GM18508 (cell line): ENCODE data around the gene IDUA.

Experiments
- ATAC-seq: cut with Tn5 transposase; IDR thresholded peaks from one replicate; pipeline ENCODE4 v1.9.1; 2021; ENCODE audit warnings: moderate number of reproducible peaks; ENCODE audit not compliant: insufficient read depth, unreplicated experiment

IDUA gene

GRCh38 chr4:1013225-1014073 lies 26.6 kb downstream of the IDUA start:
- ATAC-seq = no peak

- no peak for ATAC-seq
Measured at GRCh38 chr4:1014291-1015167, 27.7 kb downstream of the IDUA start.

GRCh38 chr4:1015179-1015578 lies 28.3 kb downstream of the IDUA start:
- ATAC-seq = no peak

GRCh38 chr4:1015746-1016145 lies 28.9 kb downstream of the IDUA start:
- ATAC-seq = no peak

- no peak for ATAC-seq
Measured at GRCh38 chr4:1017211-1017610, 30.4 kb downstream of the IDUA start.

- ATAC-seq = no peak
Measured at GRCh38 chr4:1017706-1018105, 30.9 kb downstream of the IDUA start.

GRCh38 chr4:1018147-1019020 lies 31.5 kb downstream of the IDUA start:
- ATAC-seq = no peak

GRCh38 chr4:1019320-1019719 lies 32.5 kb downstream of the IDUA start:
- no peak for ATAC-seq

- ATAC-seq = no peak
Measured at GRCh38 chr4:1019729-1020470, 33.1 kb downstream of the IDUA start.

- ATAC-seq = peak; percentile 74
Measured at GRCh38 chr4:1021386-1022050, 34.7 kb downstream of the IDUA start.

GRCh38 chr4:1022051-1022738 lies 35.4 kb downstream of the IDUA start:
- no peak for ATAC-seq

- no peak for ATAC-seq
Measured at GRCh38 chr4:1022739-1023066, 35.9 kb downstream of the IDUA start.

GRCh38 chr4:1023075-1023640 lies 36.3 kb downstream of the IDUA start:
- no peak for ATAC-seq

GRCh38 chr4:1023895-1024740 lies 37.3 kb downstream of the IDUA start:
- ATAC-seq = no peak

- ATAC-seq = no peak
Measured at GRCh38 chr4:1024882-1025545, 38.2 kb downstream of the IDUA start.

GRCh38 chr4:1026115-1026514 lies 39.3 kb downstream of the IDUA start:
- peak; percentile 45 for ATAC-seq
